Measurements from ENCODE around the gene GNPDA1. TPM values are rescaled to one million over a fixed set of nuclear protein-coding genes. Genes with fewer than 3 reads are reported as not detected.

The GNPDA1 gene
- total RNA-seq, 1 experiment from 2014 or later, result 99.9 TPM

GRCh38 chr5:142032747-142033631, 20.2 kb upstream of the GNPDA1 start:
- no TSS peak for BruUV-seq (replicated peaks)
- Histone ChIP-seq H3K27ac (ENCODE audit: low read length) (no peak overlapping the region), H3K9me3 (ENCODE audit: control insufficient read depth, insufficient read depth, low read depth, low read length) (no peaks in the 10 kb centered on the region), H3K4me1 (ENCODE audit: control insufficient read depth, insufficient read depth, low read length) (no peaks in the 10 kb centered on the region), H3K36me3 (ENCODE audit: control insufficient read depth, insufficient read depth, low read length) (no peaks in the 10 kb centered on the region), H3K4me3 (ENCODE audit: low read depth in 2 of 2, low read length in 2 of 2) (no peak overlapping the region), H3K27me3 (ENCODE audit: control insufficient read depth, insufficient read depth, low read length) (no peaks in the 10 kb centered on the region)
- POLR2A ChIA-PET, result no interaction called here
- in situ Hi-C loops (cut with HindIII; ENCODE audit: low pct_unique_long_range_greater_than_20kb, low sequenced_read_pairs) (no loop called here), intact Hi-C loops (cut with micrococcal nuclease; ENCODE audit: unreplicated experiment) (no loop called here)
- CTCF ChIA-PET, result no interaction called here
- ATAC-seq (no peak), DNase-seq (ENCODE audit: low read depth, low spot score) (no peak)
- TF ChIP-seq TCF7L2 (IDR thresholded peaks at IDR 0.05; ENCODE audit: low read depth, low read length) (no peak), REST (IDR thresholded peaks at IDR 0.05; ENCODE audit: insufficient read depth in 1 of 2, low read depth in 2 of 2, low read length in 1 of 2) (no peak), CTCF (IDR thresholded peaks at IDR 0.05) (no peak), POLR2AphosphoS5 (IDR thresholded peaks at IDR 0.05; ENCODE audit: low read depth, low read length) (no peak), SIN3A (IDR thresholded peaks at IDR 0.05; ENCODE audit: borderline replicate concordance, insufficient read depth, low read depth, low read length) (no peak)

- no peak for ATAC-seq
- Histone ChIP-seq H3K4me1 (ENCODE audit: control insufficient read depth, insufficient read depth, low read length) (no peaks in the 10 kb centered on the region), H3K27ac (ENCODE audit: low read length) (no peak overlapping the region), H3K36me3 (ENCODE audit: control insufficient read depth, insufficient read depth, low read length) (no peaks in the 10 kb centered on the region), H3K4me3 (ENCODE audit: low read depth in 2 of 2, low read length in 2 of 2) (no peak overlapping the region), H3K9me3 (ENCODE audit: control insufficient read depth, insufficient read depth, low read depth, low read length) (no peaks in the 10 kb centered on the region), H3K27me3 (ENCODE audit: control insufficient read depth, insufficient read depth, low read length) (no peaks in the 10 kb centered on the region)
- intact Hi-C loops (cut with micrococcal nuclease; ENCODE audit: unreplicated experiment) (no loop called here), in situ Hi-C loops (cut with HindIII; ENCODE audit: low pct_unique_long_range_greater_than_20kb, low sequenced_read_pairs) (no loop called here)
- TF ChIP-seq CTCF (IDR thresholded peaks at IDR 0.05), result no peak
- no peak for TF ChIP-seq REST (IDR thresholded peaks at IDR 0.05; ENCODE audit: insufficient read depth in 1 of 2, low read depth in 2 of 2, low read length in 1 of 2)
- TF ChIP-seq POLR2AphosphoS5 (IDR thresholded peaks at IDR 0.05; ENCODE audit: low read depth, low read length), result no peak
- TF ChIP-seq TCF7L2 (IDR thresholded peaks at IDR 0.05; ENCODE audit: low read depth, low read length), result no peak
- no peak for TF ChIP-seq SIN3A (IDR thresholded peaks at IDR 0.05; ENCODE audit: borderline replicate concordance, insufficient read depth, low read depth, low read length)
- DNase-seq (ENCODE audit: low read depth, low spot score), result no peak
- CTCF ChIA-PET, result no interaction called here
- POLR2A ChIA-PET, result no interaction called here
- BruUV-seq (replicated peaks), result no TSS peak
Observed at GRCh38 chr5:142032150-142032549, 19.3 kb upstream of the GNPDA1 start.

Measured in Panc1 (cell line).